ENCODE measurements around the gene CCNC. TPM values are rescaled to one million over a fixed set of nuclear protein-coding genes. Genes with fewer than 3 reads are reported as not detected.

Gene CCNC
- total RNA-seq, 1 donor from 2014 or later: 94.8 TPM

- FAIRE-seq (no peak), DNase-seq (ENCODE audit: low read depth) (no peak)
- Histone ChIP-seq H3K4me3 (ENCODE audit: low read depth, low read length) (no peak overlapping the region), H3K27me3 (ENCODE audit: control insufficient read depth, insufficient read depth, low read length) (no peaks in the 10 kb centered on the region), H3K36me3 (ENCODE audit: control insufficient read depth, insufficient read depth, low read length) (no peaks in the 10 kb centered on the region)
- TF ChIP-seq CTCF (IDR thresholded peaks at IDR 0.05; ENCODE audit: insufficient read depth, low read length, severe bottlenecking): no peak
These were observed 73.0 kb downstream of the CCNC start for GRCh38 chr6:99495466-99495865.

Other genes with a start within 250 kb of the CCNC start
- 3.2 and 5.3 TPM in 2 replicates for gene FAXC, start 219.0 kb downstream of the CCNC start, total RNA-seq
- gene COQ3, start 174.5 kb downstream of the CCNC start, total RNA-seq: 7.4 and 8.4 TPM in 2 replicates
- gene PNISR, start 143.4 kb downstream of the CCNC start, total RNA-seq: 37.9 and 46.1 TPM in 2 replicates
- 13.4 and 19.2 TPM in 2 replicates for gene USP45, start 53.2 kb downstream of the CCNC start, total RNA-seq
- not detected in 2 replicates for gene PRDM13, start 38.2 kb upstream of the CCNC start, total RNA-seq

Data from bronchial epithelial cell (primary cell).